OCI-LY3 (cell line): ENCODE data around the gene SEMA4A.

ENCODE experiments used
- CTCF ChIP-seq: fragments of 200-600, 300-600 bp; sonication (generic); IDR thresholded peaks from 2 replicates; pipeline ENCODE4 v1.5.1; 2014; ENCODE audit warnings: antibody characterized with exemption, low read length, low read depth
- EZH2phosphoT487 ChIP-seq: fragments of 200-600 bp; shearing (Covaris generic); IDR thresholded peaks from 2 replicates; pipeline ENCODE4 v1.6.1; 2018; ENCODE audit warnings: antibody characterized with exemption, mixed run types, low read depth

GRCh38 chr1:156122519-156123355, 30.6 kb upstream of the SEMA4A start:
- TF ChIP-seq CTCF (0 out of 2 replicates have a peak, but pooled peaks have one; percentile 25), EZH2phosphoT487 (no peak)
